ENCODE measurements around the gene PHF21B.

DNA sequence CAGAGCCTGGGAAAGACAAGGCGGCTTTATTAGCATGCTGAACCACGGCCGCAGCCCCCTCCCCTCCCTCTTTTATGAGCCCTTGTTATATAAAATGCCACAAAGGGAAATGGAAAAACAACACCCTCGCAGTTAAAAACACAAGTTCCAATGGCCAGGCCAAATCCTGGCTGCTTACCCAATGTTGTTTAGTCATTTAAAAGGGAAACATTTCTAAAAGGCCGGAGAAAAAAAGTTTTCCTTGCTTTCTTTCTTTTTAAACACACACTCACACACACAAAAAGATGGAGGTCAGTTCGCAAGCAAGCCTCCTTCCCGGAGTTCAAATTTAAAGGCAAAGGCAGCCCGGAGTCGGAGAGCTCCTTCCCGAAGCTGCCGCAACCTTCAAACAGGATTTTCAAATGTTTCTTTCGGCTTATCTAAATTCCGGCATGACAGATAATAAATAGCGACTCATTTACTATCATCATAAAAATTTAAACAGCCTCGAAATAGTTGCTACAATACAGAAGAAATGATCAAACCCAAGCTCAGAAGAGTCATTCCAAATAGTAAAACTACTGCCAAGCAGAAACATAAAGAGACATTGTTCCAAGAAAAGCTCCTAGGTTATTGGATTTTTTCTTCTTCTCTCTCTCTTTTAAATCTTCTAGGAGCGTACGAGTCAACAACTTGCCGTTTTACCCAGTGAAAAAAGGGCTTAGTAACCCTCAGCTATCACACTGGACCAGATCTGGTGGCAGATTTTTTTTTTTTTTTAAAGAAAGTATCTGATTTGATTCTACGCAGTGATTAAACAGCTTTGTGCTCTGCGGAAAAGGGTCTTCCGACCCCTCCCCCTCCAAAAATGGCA, 3.5 kb downstream of the PHF21B start:
- TF ChIP-seq TCF12 (IDR thresholded peaks at IDR 0.05; ENCODE audit: low read depth), result no peak
- TF ChIP-seq YY1 (IDR thresholded peaks at IDR 0.05; ENCODE audit: low read depth), result no peak
- TF ChIP-seq NFIC (IDR thresholded peaks at IDR 0.05), result no peak
- no peak for TF ChIP-seq EGR1 (IDR thresholded peaks at IDR 0.05)
- TF ChIP-seq CEBPB (IDR thresholded peaks at IDR 0.05), result no peak
- TF ChIP-seq FOXM1 (IDR thresholded peaks at IDR 0.05; ENCODE audit: borderline replicate concordance, low read depth), result no peak
- TF ChIP-seq, protein P1, sequence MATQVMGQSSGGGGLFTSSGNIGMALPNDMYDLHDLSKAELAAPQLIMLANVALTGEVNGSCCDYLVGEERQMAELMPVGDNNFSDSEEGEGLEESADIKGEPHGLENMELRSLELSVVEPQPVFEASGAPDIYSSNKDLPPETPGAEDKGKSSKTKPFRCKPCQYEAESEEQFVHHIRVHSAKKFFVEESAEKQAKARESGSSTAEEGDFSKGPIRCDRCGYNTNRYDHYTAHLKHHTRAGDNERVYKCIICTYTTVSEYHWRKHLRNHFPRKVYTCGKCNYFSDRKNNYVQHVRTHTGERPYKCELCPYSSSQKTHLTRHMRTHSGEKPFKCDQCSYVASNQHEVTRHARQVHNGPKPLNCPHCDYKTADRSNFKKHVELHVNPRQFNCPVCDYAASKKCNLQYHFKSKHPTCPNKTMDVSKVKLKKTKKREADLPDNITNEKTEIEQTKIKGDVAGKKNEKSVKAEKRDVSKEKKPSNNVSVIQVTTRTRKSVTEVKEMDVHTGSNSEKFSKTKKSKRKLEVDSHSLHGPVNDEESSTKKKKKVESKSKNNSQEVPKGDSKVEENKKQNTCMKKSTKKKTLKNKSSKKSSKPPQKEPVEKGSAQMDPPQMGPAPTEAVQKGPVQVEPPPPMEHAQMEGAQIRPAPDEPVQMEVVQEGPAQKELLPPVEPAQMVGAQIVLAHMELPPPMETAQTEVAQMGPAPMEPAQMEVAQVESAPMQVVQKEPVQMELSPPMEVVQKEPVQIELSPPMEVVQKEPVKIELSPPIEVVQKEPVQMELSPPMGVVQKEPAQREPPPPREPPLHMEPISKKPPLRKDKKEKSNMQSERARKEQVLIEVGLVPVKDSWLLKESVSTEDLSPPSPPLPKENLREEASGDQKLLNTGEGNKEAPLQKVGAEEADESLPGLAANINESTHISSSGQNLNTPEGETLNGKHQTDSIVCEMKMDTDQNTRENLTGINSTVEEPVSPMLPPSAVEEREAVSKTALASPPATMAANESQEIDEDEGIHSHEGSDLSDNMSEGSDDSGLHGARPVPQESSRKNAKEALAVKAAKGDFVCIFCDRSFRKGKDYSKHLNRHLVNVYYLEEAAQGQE (IDR thresholded peaks at IDR 0.05; ENCODE audit: low read depth), result no peak
- TF ChIP-seq EP300 (IDR thresholded peaks at IDR 0.05; ENCODE audit: borderline replicate concordance), result no peak
- TF ChIP-seq RAD21 (IDR thresholded peaks at IDR 0.05; ENCODE audit: low read depth), result no peak
- TF ChIP-seq, protein P2, sequence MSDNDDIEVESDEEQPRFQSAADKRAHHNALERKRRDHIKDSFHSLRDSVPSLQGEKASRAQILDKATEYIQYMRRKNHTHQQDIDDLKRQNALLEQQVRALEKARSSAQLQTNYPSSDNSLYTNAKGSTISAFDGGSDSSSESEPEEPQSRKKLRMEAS (IDR thresholded peaks at IDR 0.05), result no peak
- TF ChIP-seq, protein P3, sequence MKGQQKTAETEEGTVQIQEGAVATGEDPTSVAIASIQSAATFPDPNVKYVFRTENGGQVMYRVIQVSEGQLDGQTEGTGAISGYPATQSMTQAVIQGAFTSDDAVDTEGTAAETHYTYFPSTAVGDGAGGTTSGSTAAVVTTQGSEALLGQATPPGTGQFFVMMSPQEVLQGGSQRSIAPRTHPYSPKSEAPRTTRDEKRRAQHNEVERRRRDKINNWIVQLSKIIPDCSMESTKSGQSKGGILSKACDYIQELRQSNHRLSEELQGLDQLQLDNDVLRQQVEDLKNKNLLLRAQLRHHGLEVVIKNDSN (IDR thresholded peaks at IDR 0.05), result no peak
- no peak for TF ChIP-seq TEAD4 (IDR thresholded peaks at IDR 0.05)
- no peak for TF ChIP-seq TAF1 (IDR thresholded peaks at IDR 0.05; ENCODE audit: low read depth)
- no peak for TF ChIP-seq CREB1 (IDR thresholded peaks at IDR 0.05; ENCODE audit: low read depth)

Measured in Ishikawa (cell line).